ENCODE results near the gene CORO7.
A peak's percentile ranks its signal among the peaks of the same experiment; 100 is the strongest.

Gene CORO7

GRCh38 chr16:4322121-4323052 lies 94.0 kb downstream of the CORO7 start:
- DNase-seq (ENCODE audit: low spot score) = no peak

GRCh38 chr16:4321286-4322120 lies 94.9 kb downstream of the CORO7 start:
- no peak for DNase-seq (ENCODE audit: low spot score)

- no peak for DNase-seq (ENCODE audit: low spot score)
These were observed 95.7 kb downstream of the CORO7 start for GRCh38 chr16:4320571-4321137.

- DNase-seq (ENCODE audit: low spot score) = peak; percentile 32
These were observed 96.7 kb downstream of the CORO7 start for GRCh38 chr16:4319454-4320421.

- no peak for DNase-seq (ENCODE audit: low spot score)
These were observed 97.4 kb downstream of the CORO7 start for GRCh38 chr16:4318967-4319366.

- DNase-seq (ENCODE audit: low spot score) = no peak
These were observed 97.9 kb downstream of the CORO7 start for GRCh38 chr16:4318451-4318910.

GRCh38 chr16:4317532-4318450 lies 98.6 kb downstream of the CORO7 start:
- DNase-seq (ENCODE audit: low spot score) = no peak

- DNase-seq (ENCODE audit: low spot score) = peak; percentile 59
These were observed 99.4 kb downstream of the CORO7 start for GRCh38 chr16:4316864-4317531.

- no peak for DNase-seq (ENCODE audit: low spot score)
These were observed 100.1 kb downstream of the CORO7 start for GRCh38 chr16:4316108-4316863.

- peak; percentile 57 for DNase-seq (ENCODE audit: low spot score)
These were observed 100.9 kb downstream of the CORO7 start, which contains the start of gene GLIS2 for GRCh38 chr16:4315186-4316107. Gene GLIS2, plus strand, starts transcription at chr16:4316067. Its CDS starts 16,214 bp downstream, at chr16:4332281.

- peak; percentile 70 for DNase-seq (ENCODE audit: low spot score)
These were observed 101.7 kb downstream of the CORO7 start for GRCh38 chr16:4314532-4315185.

- peak; percentile 93 for DNase-seq (ENCODE audit: low spot score)
These were observed 102.5 kb downstream of the CORO7 start for GRCh38 chr16:4313563-4314531.

- peak; percentile 62 for DNase-seq (ENCODE audit: low spot score)
These were observed 106.5 kb downstream of the CORO7 start for GRCh38 chr16:4309833-4310266.

GRCh38 chr16:4309102-4309832 lies 107.1 kb downstream of the CORO7 start:
- DNase-seq (ENCODE audit: low spot score) = no peak

Measured in SW480 (cell line).